Amniotic stem cell (primary cell): ENCODE results near the gene MME.
A peak's percentile ranks its signal among the peaks of the same experiment; 100 is the strongest.
"Not testable (repeated sequence)": the region's sequence is repeated elsewhere in the genome, so short reads cannot be mapped to it uniquely, and the experiment has no call there.

Experiments used
- DNase-seq: peaks from one replicate; lab custom pipeline; 2025; lab: John Stamatoyannopoulos, UW

MME gene

DNA sequence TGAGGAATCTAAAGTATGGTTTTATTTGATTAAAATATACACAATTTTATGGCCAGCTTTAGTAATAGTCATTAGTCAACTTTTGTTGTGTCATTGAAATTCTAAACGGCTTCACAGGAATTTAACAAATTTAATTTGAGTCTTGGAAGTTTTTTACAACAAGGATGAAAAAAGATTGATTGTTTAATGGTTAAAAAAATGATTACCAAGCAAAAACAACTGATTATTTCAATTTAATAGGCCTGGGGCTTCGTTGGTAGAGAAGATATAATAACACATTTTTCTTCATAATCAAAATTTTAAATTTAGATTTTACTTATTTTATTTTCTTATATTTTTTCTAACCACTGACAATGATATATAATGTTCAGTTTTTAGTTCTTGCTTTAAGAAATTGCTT lies 4.4 kb downstream of the MME start:
- no peak for DNase-seq

DNA sequence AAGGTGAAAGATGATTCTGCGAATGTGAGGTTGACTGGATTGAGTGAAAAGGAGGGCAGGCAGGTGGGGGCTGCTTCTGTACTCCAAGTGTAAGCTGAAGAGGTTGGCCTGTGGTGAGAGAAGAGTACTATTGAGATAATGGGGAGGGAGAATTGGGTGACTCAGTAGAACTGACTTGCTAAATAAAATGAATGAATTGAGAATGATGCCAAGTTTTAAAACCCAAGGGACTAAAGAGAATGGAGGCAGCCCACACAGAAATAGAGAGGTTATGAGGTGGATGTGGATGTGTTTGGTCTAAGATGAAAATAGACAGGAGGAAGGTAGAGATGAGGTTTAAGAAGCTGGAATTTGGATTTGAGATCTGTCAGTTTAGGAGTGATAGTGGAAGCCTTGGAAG lies 5.9 kb downstream of the MME start:
- no peak for DNase-seq

DNA sequence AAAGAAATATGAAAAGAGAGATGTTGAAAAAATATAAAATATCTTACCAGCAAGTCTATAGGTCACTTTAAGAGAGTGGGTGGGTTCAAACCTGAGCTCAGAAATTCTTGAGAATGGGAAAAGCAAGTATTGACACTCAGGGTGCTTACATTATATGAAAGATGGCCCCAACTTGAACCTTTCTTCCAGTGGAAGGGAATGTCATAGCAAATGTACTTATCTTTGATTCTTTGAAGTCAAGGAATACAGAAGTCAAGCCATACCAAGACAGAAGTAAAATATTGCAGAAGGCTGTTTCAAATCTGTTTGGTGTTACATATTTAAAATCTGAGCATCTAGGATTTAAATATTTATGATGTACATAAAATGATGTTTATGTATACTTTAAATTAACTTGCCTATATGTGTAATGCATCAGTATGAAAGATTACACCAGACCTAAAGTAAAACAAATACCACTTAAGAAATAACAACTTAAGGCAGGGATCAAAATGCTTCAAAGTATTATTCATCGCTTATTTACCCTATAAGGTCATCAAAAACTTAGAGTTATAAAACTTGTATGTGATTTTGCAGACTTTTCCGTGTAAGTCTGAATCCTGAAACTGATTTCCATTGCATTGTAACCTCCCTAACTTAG lies 8.7 kb downstream of the MME start:
- DNase-seq, result no peak

DNA sequence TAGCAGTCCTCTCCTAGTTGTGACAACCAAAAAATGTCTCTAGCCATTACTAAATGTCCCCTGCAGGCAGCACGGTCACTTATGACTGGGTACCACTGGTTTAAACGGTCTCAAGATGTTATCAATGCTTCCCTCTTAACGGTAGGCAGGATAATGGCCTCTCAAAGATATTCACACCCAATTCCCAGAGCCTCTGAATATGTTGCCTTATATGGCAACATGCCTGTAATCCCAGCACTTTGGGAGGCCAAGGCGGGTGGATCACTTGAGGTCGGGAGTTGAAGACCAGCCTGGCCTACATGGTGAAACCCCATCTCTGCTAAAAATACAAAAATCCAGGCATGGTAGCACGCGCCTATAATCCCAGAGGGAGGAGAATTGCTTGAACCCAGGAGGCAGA lies 9.4 kb downstream of the MME start:
- DNase-seq, result no peak

DNA sequence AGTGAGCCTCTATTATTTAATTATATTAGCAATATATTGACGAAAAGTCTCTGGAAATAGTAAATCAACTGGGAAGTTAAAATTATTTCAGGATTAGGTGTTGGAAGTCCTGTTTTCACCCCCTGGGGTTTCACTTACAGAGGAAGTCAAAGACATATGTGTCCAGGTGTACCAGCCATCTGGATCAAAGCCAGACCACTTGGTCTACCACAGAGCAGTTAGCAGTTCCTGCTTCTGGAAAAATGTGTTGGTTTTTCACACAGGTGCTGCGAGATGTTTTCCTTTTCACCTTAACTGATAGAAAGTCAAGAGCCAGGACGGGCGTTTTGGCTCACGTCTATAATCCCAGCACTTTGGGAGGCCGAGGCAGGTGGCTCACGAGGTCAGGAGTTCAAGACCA lies 13.1 kb downstream of the MME start:
- no peak for DNase-seq

DNA sequence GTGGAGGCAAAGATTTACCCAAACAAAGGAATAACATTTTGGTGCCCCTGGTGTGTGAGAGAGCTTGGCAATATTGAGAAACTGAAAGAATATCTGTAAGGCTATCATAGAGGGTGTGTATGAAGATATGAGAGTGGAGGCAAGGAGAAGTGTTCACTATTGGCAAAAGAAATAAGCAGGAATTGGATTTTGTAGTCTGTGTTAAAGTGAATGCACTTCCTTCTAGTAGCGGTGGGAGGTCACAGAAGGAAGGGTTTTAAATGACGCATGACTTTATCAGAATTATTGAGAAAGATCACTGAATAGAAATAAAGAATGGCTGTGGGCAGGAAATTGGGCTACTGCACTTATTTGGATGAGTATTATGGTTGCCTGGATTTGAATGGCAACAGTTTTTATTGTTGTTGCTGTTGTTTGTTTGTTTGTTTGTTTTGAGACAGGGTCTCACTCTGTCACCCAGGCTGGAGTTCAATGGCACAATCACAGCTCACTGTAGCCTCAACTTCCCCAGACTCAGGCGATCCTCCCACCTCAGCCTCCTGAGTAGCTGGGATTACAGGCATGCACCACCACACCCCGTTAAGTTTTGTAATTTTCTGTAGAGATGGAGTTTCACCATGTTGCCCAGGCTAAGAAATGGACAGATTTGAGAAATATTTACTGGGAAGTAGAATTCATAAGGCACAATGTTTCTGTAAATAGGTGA lies 16.3 kb downstream of the MME start:
- no peak for DNase-seq

DNA sequence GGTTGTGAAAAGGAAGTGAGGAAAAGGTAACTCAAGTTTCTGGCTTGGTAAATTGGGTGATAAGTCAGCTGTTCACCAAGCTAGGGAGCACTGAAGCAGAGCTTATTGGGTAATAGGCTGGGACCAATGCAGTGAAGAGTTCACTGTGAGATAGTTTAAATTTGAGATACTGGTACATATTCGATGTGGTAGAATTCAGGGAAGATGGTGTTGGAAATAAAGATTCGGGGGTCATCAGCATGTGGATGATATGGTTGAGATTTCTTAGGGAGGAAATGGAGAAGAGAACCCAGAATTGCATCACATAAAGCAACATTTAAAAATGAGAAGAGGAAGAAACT lies 16.9 kb downstream of the MME start:
- no peak for DNase-seq

DNA sequence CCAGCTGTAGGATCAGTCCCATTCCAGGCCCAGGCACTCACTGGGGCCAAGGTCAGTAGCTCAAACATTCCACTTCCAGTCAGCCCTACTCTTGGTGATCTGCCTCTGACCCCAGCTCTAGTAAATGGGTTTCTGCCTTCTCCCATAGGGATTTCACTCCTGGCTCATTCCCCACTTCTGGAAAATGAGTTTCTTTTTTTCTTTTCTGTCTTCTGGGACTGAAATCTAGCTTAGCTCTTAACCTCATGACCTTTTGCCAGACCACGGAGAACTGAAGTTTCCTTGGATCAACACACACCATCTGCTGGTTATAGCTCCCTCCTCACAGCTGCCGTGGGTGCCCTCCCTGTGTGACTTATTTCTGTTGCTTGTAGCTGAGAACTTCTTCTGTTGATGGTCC lies 21.3 kb downstream of the MME start:
- DNase-seq, result no peak

DNA sequence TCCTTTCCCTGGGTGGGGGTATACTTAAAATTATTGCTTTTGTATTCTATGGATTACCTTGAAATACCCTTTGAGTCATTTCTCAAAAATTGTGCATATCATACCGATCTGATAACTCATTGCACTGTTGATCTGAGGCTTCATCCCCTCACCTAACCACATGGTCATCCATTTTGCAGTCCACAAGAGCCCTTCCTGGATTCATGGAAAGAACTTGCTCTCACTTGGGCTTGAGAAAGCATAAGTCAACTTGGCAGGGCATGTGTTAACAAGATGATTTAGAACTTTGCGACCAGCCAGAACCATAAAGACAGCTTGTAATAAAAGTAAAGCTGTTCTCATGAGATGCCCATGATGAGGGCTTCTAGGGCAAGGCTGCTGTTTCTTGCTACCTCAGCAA lies 22.2 kb downstream of the MME start:
- no peak for DNase-seq

DNA sequence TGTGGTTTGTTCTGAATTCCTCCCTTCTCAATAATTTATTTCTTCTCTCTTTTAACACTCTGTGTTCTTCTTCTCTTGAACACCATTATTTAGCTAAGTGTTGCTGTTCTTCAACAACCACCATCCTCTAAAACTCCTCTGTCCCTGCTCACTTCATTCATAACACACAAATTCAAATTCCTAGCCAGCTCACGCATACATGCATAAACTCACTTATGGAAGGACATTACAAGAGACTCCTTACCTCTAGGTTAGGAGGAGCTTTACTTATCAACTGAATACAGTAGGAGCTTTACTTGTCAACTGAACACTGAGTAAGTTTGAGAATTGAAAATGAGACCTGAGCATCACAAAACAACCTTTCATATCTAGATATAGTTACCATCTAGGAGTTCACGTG lies 23.6 kb downstream of the MME start:
- no peak for DNase-seq

DNA sequence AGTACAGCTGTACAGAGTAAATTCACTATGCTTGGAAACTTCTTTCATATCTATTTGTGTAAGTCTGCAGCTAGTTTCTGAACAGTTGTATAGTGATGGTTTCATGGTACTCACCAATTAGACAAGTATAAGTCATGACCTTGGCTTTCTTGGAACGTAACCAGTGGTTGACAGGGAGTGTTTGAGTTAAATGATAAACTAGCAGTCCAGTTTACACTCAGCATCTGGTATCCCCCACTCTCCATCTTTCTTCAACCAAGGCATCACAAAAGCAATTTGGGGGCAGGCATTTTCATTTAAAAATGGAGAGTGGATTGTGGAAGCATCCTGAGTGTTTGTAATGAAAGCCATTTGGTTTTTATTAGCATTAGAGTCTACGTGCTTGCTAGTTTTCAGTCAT lies 26.0 kb downstream of the MME start:
- DNase-seq, result no peak

DNA sequence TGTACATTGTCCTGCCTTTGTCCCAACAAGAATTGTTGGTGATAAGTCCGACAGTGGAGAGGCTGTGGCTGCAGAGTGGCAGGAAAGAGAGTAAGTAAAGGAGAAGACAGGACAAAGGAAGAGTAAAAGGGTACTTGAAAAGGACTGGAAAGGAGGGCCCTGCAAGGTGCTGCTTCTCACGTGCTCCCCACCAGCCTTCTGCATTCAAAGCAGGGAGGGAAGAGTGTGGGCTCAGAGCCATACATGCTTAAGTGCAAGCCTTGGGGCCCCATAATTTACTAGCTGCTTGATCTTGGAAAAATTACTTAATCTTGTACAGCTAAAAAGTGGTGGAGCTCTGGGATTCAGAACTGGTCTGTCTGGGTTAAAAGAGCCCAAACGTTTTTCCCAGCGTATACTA lies 29.9 kb downstream of the MME start:
- DNase-seq, result no peak

DNA sequence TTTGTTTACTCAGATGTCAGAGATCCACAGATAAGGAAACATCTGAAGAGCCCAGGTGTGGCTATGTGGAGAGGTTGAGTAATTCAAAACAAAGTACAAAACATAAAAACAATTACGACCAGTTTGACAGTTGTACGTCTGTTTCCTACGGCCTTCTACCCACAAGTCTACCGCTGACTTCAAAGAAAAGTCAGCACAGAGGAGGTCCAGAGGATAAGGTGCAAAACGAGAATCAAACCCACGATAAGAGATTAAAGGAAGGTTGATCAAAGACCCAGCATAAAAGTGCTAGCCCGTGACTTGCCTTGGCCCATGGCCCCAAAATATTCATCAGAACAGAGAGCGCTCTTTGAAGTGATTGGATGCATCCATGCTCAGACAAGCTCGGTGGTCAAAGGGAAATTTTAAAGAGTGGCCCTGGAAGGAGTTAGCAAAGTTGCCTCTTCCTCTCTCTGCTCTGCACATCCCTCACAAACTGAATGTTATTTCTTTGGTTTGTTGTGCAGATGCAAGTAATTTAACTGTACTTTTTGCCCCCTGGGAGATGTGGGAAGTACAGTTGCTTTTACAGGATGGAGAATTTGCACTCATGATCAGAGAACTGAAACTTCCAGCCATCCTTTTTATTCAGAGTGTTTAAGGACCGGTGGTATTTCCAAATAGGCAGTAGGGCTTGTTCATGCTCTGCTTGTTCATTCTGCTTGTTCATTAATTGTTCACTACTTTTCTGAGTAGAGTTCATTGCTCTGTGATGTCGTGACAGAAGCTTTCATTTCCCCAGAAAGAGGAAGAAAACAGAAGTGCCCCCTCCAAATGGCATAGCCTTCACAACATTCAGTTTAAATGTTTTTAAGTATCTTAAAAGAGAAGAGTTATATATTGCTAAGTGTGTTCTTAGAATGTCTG lies 31.1 kb downstream of the MME start:
- DNase-seq, result no peak

DNA sequence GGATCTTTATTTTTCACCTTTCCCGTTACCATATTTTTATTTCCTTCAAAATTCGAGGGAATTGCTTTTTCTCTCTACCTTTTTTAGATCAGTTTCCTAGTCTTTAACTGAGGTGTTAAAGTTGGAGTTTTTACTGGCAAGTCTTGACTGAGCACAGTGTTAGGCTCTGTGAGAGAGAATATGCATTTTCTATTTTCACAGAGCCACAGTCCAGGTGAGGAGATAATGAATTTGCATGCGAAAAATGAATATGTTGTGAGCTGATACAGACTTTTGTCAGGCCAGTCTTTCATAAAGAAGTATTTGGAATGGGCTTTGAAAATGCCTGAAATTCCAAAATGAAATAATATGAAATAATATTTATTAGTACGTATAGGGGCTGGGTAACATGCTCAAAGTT lies 31.9 kb downstream of the MME start:
- DNase-seq, result no peak

DNA sequence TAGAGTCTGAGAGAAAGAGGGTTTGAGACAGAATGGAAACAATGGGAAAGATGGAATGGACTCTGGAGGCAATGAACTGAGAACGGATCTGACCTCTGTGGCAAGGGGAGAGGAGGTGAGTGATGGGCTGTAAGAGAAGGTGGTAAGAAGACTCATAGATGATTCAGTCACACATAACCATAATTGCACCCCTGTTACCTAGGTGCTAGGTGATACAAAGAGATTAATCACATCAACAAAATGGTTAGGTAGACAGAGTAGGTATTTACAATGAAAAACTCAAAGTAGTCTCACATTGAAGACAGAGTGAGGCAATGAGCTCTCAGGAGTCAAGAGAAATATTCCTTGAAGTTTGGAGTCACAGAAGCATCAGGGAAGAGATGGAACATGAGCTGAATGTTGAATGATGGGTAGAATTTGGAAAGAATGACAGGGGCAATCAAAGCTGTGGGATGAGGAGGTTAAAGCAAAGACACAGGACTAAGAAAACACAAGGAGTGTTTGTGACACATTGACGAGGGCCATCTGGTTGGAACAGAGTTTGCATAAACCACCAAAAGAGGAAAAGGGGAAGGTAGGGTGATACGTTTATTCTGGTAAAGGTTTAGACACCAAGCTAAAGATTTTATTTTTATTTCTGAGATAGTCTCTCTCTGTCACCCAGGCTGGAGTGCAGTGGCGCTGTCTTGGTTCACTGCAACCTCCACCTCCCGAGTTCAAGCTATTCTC lies 32.7 kb downstream of the MME start:
- no peak for DNase-seq

DNA sequence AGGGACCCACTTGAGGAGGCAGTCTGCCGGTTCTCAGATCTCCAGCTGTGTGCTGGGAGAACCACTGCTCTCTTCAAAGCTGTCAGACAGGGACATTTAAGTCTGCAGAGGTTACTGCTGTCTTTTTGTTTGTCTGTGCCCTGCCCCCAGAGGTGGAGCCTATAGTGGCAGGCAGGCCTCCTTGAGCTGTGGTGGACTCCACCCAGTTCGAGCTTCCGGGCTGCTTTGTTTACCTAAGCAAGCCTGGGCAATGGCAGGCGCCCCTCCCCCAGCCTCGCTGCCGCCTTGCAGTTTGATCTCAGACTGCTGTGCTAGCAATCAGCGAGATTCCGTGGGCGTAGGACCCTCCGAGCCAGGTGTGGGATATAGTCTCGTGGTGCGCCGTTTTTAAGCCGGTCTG lies 44.6 kb downstream of the MME start:
- DNase-seq, result not testable (repeated sequence)

DNA sequence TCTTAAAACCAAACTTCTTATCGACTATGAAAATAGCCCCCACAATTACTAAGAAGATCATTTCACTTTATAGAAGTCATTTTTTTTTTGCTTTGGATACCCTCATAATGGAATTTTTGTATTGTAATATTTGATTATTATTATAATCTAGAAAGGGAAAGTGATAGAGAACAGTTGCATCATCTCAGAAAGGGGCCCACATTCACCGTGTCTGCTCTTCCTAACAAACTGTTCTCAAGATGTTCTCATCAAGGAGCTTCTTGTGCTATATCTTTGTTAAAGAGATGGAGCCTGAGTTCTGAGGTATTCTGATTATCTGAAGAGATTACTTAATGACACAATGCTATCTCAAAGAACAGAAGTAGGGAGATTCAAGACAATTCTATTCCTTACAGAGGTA lies 49.3 kb downstream of the MME start:
- DNase-seq, result no peak

DNA sequence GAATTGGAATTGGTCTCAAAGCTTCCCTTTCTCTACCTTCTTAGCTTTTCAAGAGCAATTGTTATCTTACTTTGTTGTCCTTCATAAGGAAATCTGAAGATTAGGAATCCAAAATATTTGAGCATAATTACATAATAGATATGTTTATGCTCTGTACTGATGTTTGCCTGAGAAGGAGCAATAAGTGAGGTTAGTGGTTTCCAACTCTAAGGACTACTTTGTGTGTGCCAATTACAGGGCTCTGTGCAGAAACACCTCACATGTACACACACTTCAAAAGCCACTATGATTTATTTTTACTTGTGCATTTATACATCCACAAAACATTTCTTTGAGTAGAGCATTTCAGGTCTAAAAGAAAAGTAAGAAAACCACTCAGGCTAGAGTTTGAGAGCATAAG lies 49.9 kb downstream of the MME start:
- no peak for DNase-seq

DNA sequence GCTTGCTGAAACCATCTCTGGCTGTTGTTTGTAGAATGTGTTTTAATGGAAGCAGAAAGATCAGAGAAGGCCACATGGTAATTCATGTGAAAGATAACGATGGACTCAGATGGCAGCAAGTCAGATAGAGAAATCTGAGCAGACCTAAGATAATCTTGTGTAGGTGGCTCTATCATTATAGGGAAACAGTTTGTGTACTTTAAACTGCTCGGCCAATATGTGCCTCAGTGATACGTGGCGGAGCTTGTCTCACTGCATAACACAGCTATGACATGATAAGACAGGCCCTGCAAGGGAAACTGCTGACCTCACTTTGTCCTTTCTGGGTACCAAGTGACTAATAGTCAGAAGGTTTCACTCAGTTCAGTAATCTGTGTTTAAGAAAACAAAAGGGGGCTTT lies 51.0 kb downstream of the MME start:
- DNase-seq, result peak; percentile 18

DNA sequence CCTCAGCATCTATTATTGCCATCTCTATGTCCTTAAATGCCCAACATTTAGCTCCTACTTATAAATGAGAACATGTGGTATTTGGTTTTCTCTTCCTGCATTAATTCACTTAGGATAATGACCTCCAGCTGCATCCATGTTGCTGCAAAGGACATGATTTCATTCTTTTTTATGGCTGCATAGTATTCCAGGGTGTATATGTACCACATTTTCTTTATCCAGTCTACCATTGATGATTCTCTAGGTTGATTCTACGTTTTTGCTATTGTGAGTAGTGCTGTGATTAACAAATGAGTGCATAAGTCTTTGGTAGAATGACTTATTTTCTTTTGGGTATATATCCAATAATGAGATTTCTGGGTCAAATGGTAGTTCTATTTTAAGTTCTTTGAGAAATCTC lies 54.2 kb downstream of the MME start:
- not testable (repeated sequence) for DNase-seq

DNA sequence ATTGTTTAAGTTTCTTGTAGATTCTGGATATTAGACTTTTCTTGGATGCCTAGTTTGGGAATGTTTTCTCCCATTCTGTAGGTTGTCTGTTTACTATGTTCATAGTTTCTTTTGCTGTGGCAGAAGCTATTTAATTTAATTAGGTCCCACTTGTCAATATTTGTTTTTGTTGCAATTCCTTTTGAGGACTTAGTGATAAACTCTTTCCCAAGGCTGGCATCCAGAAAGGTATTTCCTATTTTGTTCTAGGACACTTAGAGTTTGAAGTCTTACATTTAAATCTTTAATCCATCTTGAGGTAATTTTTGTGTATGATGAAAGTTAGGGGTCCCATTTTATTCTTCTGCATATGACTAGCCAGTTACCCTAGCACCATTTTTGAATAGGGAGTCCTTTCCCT lies 54.9 kb downstream of the MME start:
- DNase-seq, result no peak

DNA sequence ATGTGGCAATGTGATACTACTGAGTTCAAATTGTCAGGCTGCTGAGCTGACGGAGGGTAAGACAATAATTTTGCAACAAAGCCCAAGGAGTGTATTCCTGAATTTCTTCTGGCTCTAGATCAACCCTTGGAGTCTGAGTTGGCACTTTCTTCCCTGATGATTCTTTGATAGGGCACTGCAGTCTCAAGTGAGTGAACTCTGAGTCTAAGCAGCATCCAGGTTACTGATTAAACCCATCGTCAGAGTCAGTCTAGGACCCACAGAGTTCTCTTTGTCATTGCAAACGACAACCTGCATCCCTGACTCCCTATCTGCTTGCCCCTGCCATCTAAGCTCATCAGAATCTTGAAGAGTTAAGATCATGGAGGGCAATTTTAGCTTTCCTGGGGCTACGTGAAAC lies 58.6 kb downstream of the MME start:
- no peak for DNase-seq

DNA sequence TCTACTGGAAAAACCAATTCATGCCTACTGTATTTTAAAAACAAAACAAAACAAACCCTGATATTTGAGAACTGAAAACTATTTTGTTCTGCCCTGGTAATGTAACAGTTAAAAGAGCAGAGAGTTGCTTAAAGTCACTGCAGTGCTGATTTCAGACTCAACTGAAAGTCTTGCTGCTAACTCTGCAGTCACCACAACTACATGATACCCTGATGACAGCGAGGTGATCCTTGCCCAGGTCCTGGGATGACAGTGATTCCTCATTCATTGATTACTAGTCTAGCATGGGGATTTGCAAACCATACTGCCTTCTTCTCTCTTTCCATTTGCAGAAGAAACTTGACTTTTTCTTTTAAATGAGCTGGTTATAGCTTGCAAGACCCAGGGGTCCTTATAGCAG lies 67.5 kb downstream of the MME start:
- DNase-seq, result no peak
